CD14-positive monocyte (primary cell): ENCODE measurements around the gene HEPACAM. TPM values are rescaled to one million over a fixed set of nuclear protein-coding genes. Genes with fewer than 3 reads are reported as not detected.

Experiments used
- DNase-seq, 3 donors: peaks; one replicate each; pipeline ENCODE4 v3.0.0-alpha.2; 2011 to 2022
- H2AFZ ChIP-seq: 2 replicates; pipeline ENCODE4 v1.6.0; 2012; ENCODE audit warnings: mild to moderate bottlenecking, low read depth, low read length, inconsistent platforms; ENCODE audit not compliant: insufficient read depth, poor library complexity, severe bottlenecking
- H3K27ac ChIP-seq, 2 donors: 1 replicate in 1 of 2; 2 replicates in 1 of 2; pipeline ENCODE4 v1.5.1; 2012 to 2013; ENCODE audit warnings: low read length in 2 of 2, control low read depth in 1 of 2, inconsistent platforms in 1 of 2, low read depth in 1 of 2, mild to moderate bottlenecking in 1 of 2
- H3K27me3 ChIP-seq, 2 donors: one replicate each; pipeline versions ENCODE4 v1.6.0 to v1.6.1; 2011 to 2013; ENCODE audit warnings: low read length in 2 of 2; ENCODE audit not compliant: control insufficient read depth in 2 of 2, insufficient read depth in 2 of 2
- H3K36me3 ChIP-seq, 2 donors: replicated peaks in 1 of 2; 1 replicate in 1 of 2; 2 replicates in 1 of 2; pipeline versions ENCODE4 v1.5.1 to v1.6.1; 2012 to 2013; ENCODE audit warnings: low read length in 2 of 2, control low read depth in 1 of 2, inconsistent platforms in 1 of 2, mild to moderate bottlenecking in 1 of 2; ENCODE audit not compliant: insufficient read depth in 2 of 2, control insufficient read depth in 1 of 2
- H3K4me1 ChIP-seq, 2 donors: 1 replicate in 1 of 2; 2 replicates in 1 of 2; pipeline versions ENCODE4 v1.5.1 to v1.6.1; 2012 to 2013; ENCODE audit warnings: low read length in 2 of 2, control low read depth in 1 of 2, inconsistent platforms in 1 of 2, mild to moderate bottlenecking in 1 of 2, moderate library complexity in 1 of 2; ENCODE audit not compliant: insufficient read depth in 2 of 2, control insufficient read depth in 1 of 2
- H3K4me2 ChIP-seq: replicated peaks from 2 replicates; pipeline ENCODE3; 2012; ENCODE audit warnings: low read length, moderate library complexity, mild to moderate bottlenecking; ENCODE audit not compliant: poor library complexity, severe bottlenecking; ENCODE audit errors: extremely low read depth
- H3K4me3 ChIP-seq, 3 experiments: fragments of 200-600 bp in 1 of 3; sonication (generic) in 1 of 3; replicated peaks in 1 of 3; 1 replicate in 2 of 3; 2 replicates in 1 of 3; pipeline ENCODE4 v1.5.1; 2011 to 2013; ENCODE audit warnings: low read length in 3 of 3, mild to moderate bottlenecking in 3 of 3, control low read depth in 2 of 3, low read depth in 2 of 3, inconsistent platforms in 1 of 3, moderate library complexity in 1 of 3
- H3K79me2 ChIP-seq: 2 replicates; pipeline ENCODE4 v1.6.0; 2012; ENCODE audit warnings: mild to moderate bottlenecking, control low read depth, inconsistent platforms, low read length, moderate library complexity; ENCODE audit not compliant: insufficient read depth
- H3K9ac ChIP-seq: 2 replicates; pipeline ENCODE4 v1.6.0; 2017; ENCODE audit warnings: low read length, mild to moderate bottlenecking; ENCODE audit not compliant: insufficient read depth, poor library complexity, severe bottlenecking
- H3K9me3 ChIP-seq, 2 donors: replicated peaks in 1 of 2; 1 replicate in 1 of 2; 2 replicates in 1 of 2; pipeline versions ENCODE4 v1.5.1 to v1.6.1; 2012 to 2013; ENCODE audit warnings: low read length in 2 of 2, control low read depth in 1 of 2; ENCODE audit not compliant: control insufficient read depth in 1 of 2, insufficient read depth in 1 of 2
- H4K20me1 ChIP-seq: 2 replicates; pipeline ENCODE4 v1.6.0; 2012; ENCODE audit warnings: mild to moderate bottlenecking, low read length, control low read depth, moderate library complexity; ENCODE audit not compliant: insufficient read depth
- H3K27ac Mint-ChIP-seq, 7 donors: one replicate each; pipeline ENCODE4 v1.8.0; 2020; ENCODE audit warnings: mild to moderate bottlenecking in 7 of 7, mixed read lengths in 7 of 7, moderate library complexity in 6 of 7, inconsistent platforms in 2 of 7
- H3K27me3 Mint-ChIP-seq, 3 donors: one replicate each; pipeline ENCODE4 v1.8.0; 2021 to 2022; ENCODE audit warnings: low read depth in 3 of 3, mild to moderate bottlenecking in 3 of 3, mixed read lengths in 3 of 3, moderate library complexity in 3 of 3, inconsistent platforms in 1 of 3
- H3K36me3 Mint-ChIP-seq, 2 donors: one replicate each; pipeline ENCODE4 v1.8.0; 2020; ENCODE audit warnings: mixed read lengths in 2 of 2, inconsistent platforms in 1 of 2, mild to moderate bottlenecking in 1 of 2
- H3K4me1 Mint-ChIP-seq: one replicate; pipeline ENCODE4 v1.8.0; 2020; ENCODE audit warnings: mild to moderate bottlenecking, mixed read lengths
- H3K4me3 Mint-ChIP-seq, 2 donors: one replicate each; pipeline ENCODE4 v1.8.0; 2020; ENCODE audit warnings: mild to moderate bottlenecking in 2 of 2, mixed read lengths in 2 of 2, moderate library complexity in 1 of 2
- H3K9me3 Mint-ChIP-seq, 7 donors: one replicate each; pipeline ENCODE4 v1.8.0; 2020 to 2022; ENCODE audit warnings: mixed read lengths in 7 of 7, mild to moderate bottlenecking in 6 of 7, moderate library complexity in 6 of 7, inconsistent platforms in 2 of 7
- CTCF ChIP-seq: fragments of 200-600 bp; IDR thresholded peaks from one replicate; pipeline ENCODE4 v1.8.0; 2022; ENCODE audit warnings: antibody characterized with exemption, mild to moderate bottlenecking
- WGBS: methylation state at CpG from one replicate; pipeline ENCODE4 v1.1.5; 2013; ENCODE audit warnings: missing lambda C conversion rate; ENCODE audit not compliant: insufficient coverage; 5-methylcytosine and 5-hydroxymethylcytosine counted together
- intact Hi-C, 2 donors: fragments of 100-400 bp; cut with micrococcal nuclease; formaldehyde crosslinking; loops; one replicate each; pipeline versions ENCODE4 v1.15.0 to v1.15.1; 2023
- polyA plus RNA-seq, 3 donors: library from polyadenylated mRNA; depleted of rRNA in 1 of 3; unstranded in 2 of 3; stranded (reverse) in 1 of 3; fragments of 300-500 nt in 2 of 3; fragments of >200 nt in 1 of 3; fragmentation: Illumina TruSeq in 2 of 3; gene quantifications; 1 replicate in 2 of 3; 2 replicates in 1 of 3; pipeline ENCODE4 v1.2.3, GENCODE V29; 2012 to 2021

HEPACAM gene
- polyA plus RNA-seq, 3 donors, result not detected

- intact Hi-C loops, result no loop called here
These were observed 36.3 kb downstream of the HEPACAM start for GRCh38 chr11:124899383-124900145.

GRCh38 chr11:124898711-124899110, 37.1 kb downstream of the HEPACAM start:
- no peak overlapping the region for H3K4me2 ChIP-seq
- peaks cover 11 to 16% of the 10 kb centered on the region in 2 donors for H3K4me1 ChIP-seq
- no peaks in the 10 kb centered on the region for H4K20me1 ChIP-seq
- no peaks in the 10 kb centered on the region for H3K9me3 ChIP-seq
- Mint-ChIP-seq H3K36me3 (no peaks in the 10 kb centered on the region), H3K27ac (no peak overlapping the region), H3K9me3 (no peaks in the 10 kb centered on the region), H3K27me3 (peaks cover 2 to 13% (median 3%) of the 10 kb centered on the region in 3 donors), H3K4me3 (no peak overlapping the region), H3K4me1 (peaks cover 19% of the 10 kb centered on the region)
- 63% methylated on average over 5 of the region's 5 CpGs for WGBS
- no peak overlapping the region for H3K9ac ChIP-seq
- peaks cover 0 to 2% of the 10 kb centered on the region in 2 donors for H3K27me3 ChIP-seq
- intact Hi-C loops, result no loop called here
- H3K27ac ChIP-seq, result no peak overlapping the region
- H3K79me2 ChIP-seq, result no peaks in the 10 kb centered on the region
- no peak for DNase-seq
- no peak overlapping the region for H2AFZ ChIP-seq
- H3K36me3 ChIP-seq, result no peaks in the 10 kb centered on the region
- no peak overlapping the region for H3K4me3 ChIP-seq
- no peak for TF ChIP-seq CTCF

More at GRCh38 chr11:124899383-124900145, 36.3 kb downstream of the HEPACAM start:
- no peak overlapping the region for H3K27ac Mint-ChIP-seq
- WGBS, result 87% methylated on average over 5 of the region's 6 CpGs
- Histone ChIP-seq H2AFZ (no peak overlapping the region), H3K4me3 (no peak overlapping the region), H4K20me1 (no peaks in the 10 kb centered on the region), H3K27ac (no peak overlapping the region), H3K9me3 (no peaks in the 10 kb centered on the region), H3K79me2 (no peaks in the 10 kb centered on the region), H3K27me3 (peaks cover 0 to 2% of the 10 kb centered on the region in 2 donors), H3K4me1 (peaks cover 11 to 16% of the 10 kb centered on the region in 2 donors), H3K9ac (no peak overlapping the region), H3K4me2 (no peak overlapping the region), H3K36me3 (no peaks in the 10 kb centered on the region)
- H3K4me3 Mint-ChIP-seq, result no peak overlapping the region
- peaks cover 2 to 13% (median 3%) of the 10 kb centered on the region in 3 donors for H3K27me3 Mint-ChIP-seq
- TF ChIP-seq CTCF, result no peak
- H3K4me1 Mint-ChIP-seq, result peaks cover 19% of the 10 kb centered on the region
- no peaks in the 10 kb centered on the region for H3K9me3 Mint-ChIP-seq
- no peak for DNase-seq
- no peaks in the 10 kb centered on the region for H3K36me3 Mint-ChIP-seq
